GM23338 (cell line): ENCODE data around the gene MTA1. TPM values are rescaled to one million over a fixed set of nuclear protein-coding genes. Genes with fewer than 3 reads are reported as not detected.
A peak's percentile ranks its signal among the peaks of the same experiment; 100 is the strongest.

Experiments
- ATAC-seq: fragments of 200-7000 bp; cut with Tn5 transposase; 3 replicates; pipeline ENCODE4 v1.9.1; 2020
- DNase-seq: peaks from one replicate; pipeline ENCODE4 v3.0.0-alpha.2; 2015; ENCODE audit warnings: low spot score
- H2AFZ ChIP-seq: fragments of 200-600 bp; sonication (generic); 2 replicates; pipeline ENCODE4 v1.8.0; 2016; ENCODE audit warnings: antibody characterized with exemption, mild to moderate bottlenecking, moderate library complexity
- H3F3A ChIP-seq: fragments of 200-600 bp; sonication (generic); replicated peaks from 2 replicates; pipeline ENCODE4 v1.8.0; 2017; ENCODE audit warnings: antibody characterized with exemption, mixed run types, low read depth
- H3K27ac ChIP-seq: fragments of 200-600 bp; sonication (generic); 2 replicates; pipeline ENCODE4 v1.6.1; 2016; ENCODE audit warnings: low read depth
- H3K27me3 ChIP-seq: fragments of 200-600 bp; sonication (generic); 2 replicates; pipeline ENCODE4 v1.8.0; 2016; ENCODE audit warnings: mild to moderate bottlenecking, mixed run types, moderate library complexity; ENCODE audit not compliant: insufficient read depth
- H3K36me3 ChIP-seq: fragments of 200-600 bp; sonication (generic); 2 replicates; pipeline ENCODE4 v1.8.0; 2016; ENCODE audit warnings: mild to moderate bottlenecking; ENCODE audit not compliant: insufficient read depth
- H3K4me1 ChIP-seq: fragments of 200-600 bp; sonication (generic); 2 replicates; pipeline ENCODE4 v1.8.0; 2016; ENCODE audit warnings: mild to moderate bottlenecking, moderate library complexity; ENCODE audit not compliant: insufficient read depth
- H3K4me2 ChIP-seq: fragments of 200-600 bp; sonication (generic); 2 replicates; pipeline ENCODE4 v1.7.1; 2017; ENCODE audit warnings: mixed run types
- H3K4me3 ChIP-seq: fragments of 200-600 bp; sonication (generic); 2 replicates; pipeline ENCODE4 v1.6.1; 2016; ENCODE audit warnings: mixed run types
- H3K79me2 ChIP-seq: fragments of 200-600 bp; sonication (generic); replicated peaks from 2 replicates; pipeline ENCODE4 v1.8.0; 2017; ENCODE audit warnings: mild to moderate bottlenecking; ENCODE audit not compliant: insufficient read depth
- H3K9me2 ChIP-seq: fragments of 200-600 bp; sonication (generic); 2 replicates; pipeline ENCODE4 v1.8.0; 2017; ENCODE audit not compliant: insufficient read depth
- H4K20me1 ChIP-seq: fragments of 200-600 bp; sonication (generic); replicated peaks from 2 replicates; pipeline ENCODE4 v1.8.0; 2017; ENCODE audit warnings: mild to moderate bottlenecking; ENCODE audit not compliant: insufficient read depth
- H3K27ac Mint-ChIP-seq: 2 replicates; pipeline ENCODE4 v1.8.0; 2020; ENCODE audit warnings: inconsistent platforms, mild to moderate bottlenecking, moderate library complexity, mixed read lengths
- H3K27me3 Mint-ChIP-seq: 3 replicates; pipeline ENCODE4 v1.8.0; 2022; ENCODE audit warnings: low read depth, mild to moderate bottlenecking, moderate library complexity, mixed read lengths, inconsistent platforms; ENCODE audit not compliant: insufficient read depth, poor library complexity
- H3K36me3 Mint-ChIP-seq: 3 replicates; pipeline ENCODE4 v1.8.0; 2021; ENCODE audit warnings: low read depth, mild to moderate bottlenecking, inconsistent platforms, moderate library complexity, mixed read lengths
- H3K4me1 Mint-ChIP-seq: 3 replicates; pipeline ENCODE4 v1.8.0; 2020; ENCODE audit warnings: mild to moderate bottlenecking, inconsistent platforms, mixed read lengths
- H3K4me3 Mint-ChIP-seq: 3 replicates; pipeline ENCODE4 v1.8.0; 2021; ENCODE audit warnings: moderate library complexity, mild to moderate bottlenecking, inconsistent platforms, mixed read lengths
- H3K9me3 Mint-ChIP-seq: 3 replicates; pipeline ENCODE4 v1.8.0; 2020; ENCODE audit warnings: moderate library complexity, mild to moderate bottlenecking, inconsistent platforms, mixed read lengths
- EZH2 ChIP-seq: fragments of 200-600 bp; sonication (generic); IDR thresholded peaks from one replicate; pipeline ENCODE4 v1.8.0; 2017; ENCODE audit warnings: antibody characterized with exemption, mild to moderate bottlenecking, low read depth; ENCODE audit not compliant: unreplicated experiment
- EZH2phosphoT487 ChIP-seq: fragments of 200-600 bp; sonication (generic); IDR thresholded peaks from one replicate; pipeline ENCODE4 v1.8.1; 2018; ENCODE audit warnings: antibody characterized with exemption; ENCODE audit not compliant: unreplicated experiment
- JUNB ChIP-seq: IDR thresholded peaks from one replicate; pipeline ENCODE4 v1.6.1; 2016; ENCODE audit warnings: antibody characterized with exemption; ENCODE audit not compliant: unreplicated experiment
- NANOG ChIP-seq: IDR thresholded peaks from 2 replicates; pipeline ENCODE4 v1.6.1; 2016; ENCODE audit warnings: antibody characterized with exemption, borderline replicate concordance
- POLR2AphosphoS5 ChIP-seq: IDR thresholded peaks from 2 replicates; pipeline ENCODE4 v1.6.1; 2016; ENCODE audit warnings: antibody characterized with exemption, low read depth
- STAT1 ChIP-seq: IDR thresholded peaks from one replicate; pipeline ENCODE4 v1.6.1; 2016; ENCODE audit warnings: antibody characterized with exemption; ENCODE audit not compliant: unreplicated experiment
- ZNF114 ChIP-seq: fragments of 250-450 bp; sonication (Bioruptor Pico); IDR thresholded peaks from 2 replicates; pipeline ENCODE4 v1.5.0; 2020; ENCODE audit warnings: mild to moderate bottlenecking, moderate library complexity
- polyA plus RNA-seq: library from polyadenylated mRNA; unstranded; fragments of >200 nt; fragmentation: Nextera tagmentation; extraction: Ambion mirVana; gene quantifications from 2 replicates; pipeline ENCODE4 v1.2.1, GENCODE V29; 2016
- total RNA-seq: library from RNA; depleted of rRNA; stranded (reverse); fragments of >200 nt; shearing (Covaris generic); gene quantifications from 2 replicates; pipeline ENCODE4 v1.2.3, GENCODE V29; 2014
- TF ChIP-seq, protein P1 (sequence below), 2 experiments: fragments of 200-600 bp in 1 of 2; sonication (generic) in 1 of 2; conservative IDR thresholded peaks; 2 replicates each; pipeline versions ENCODE4 v1.5.1 to v1.6.1; 2016 to 2017; ENCODE audit warnings: antibody characterized with exemption in 2 of 2, low read depth in 2 of 2, mild to moderate bottlenecking in 2 of 2, moderate library complexity in 1 of 2
- TF ChIP-seq, protein P2 (sequence below): fragments of 250-450 bp; sonication (Bioruptor Pico); IDR thresholded peaks from 2 replicates; pipeline ENCODE4 v1.5.0; 2020; ENCODE audit warnings: mild to moderate bottlenecking, moderate library complexity
- TF ChIP-seq, protein P3 (sequence below): IDR thresholded peaks from one replicate; pipeline ENCODE4 v1.6.1; 2018; ENCODE audit warnings: antibody characterized with exemption; ENCODE audit not compliant: unreplicated experiment
- TF ChIP-seq, protein P4 (sequence below): IDR thresholded peaks from 2 replicates; pipeline ENCODE4 v1.6.1; 2016; ENCODE audit warnings: antibody characterized with exemption

MTA1 gene
- total and polyA plus RNA-seq, 2 experiments from 2014 or later: 53.3 to 126 TPM

DNA sequence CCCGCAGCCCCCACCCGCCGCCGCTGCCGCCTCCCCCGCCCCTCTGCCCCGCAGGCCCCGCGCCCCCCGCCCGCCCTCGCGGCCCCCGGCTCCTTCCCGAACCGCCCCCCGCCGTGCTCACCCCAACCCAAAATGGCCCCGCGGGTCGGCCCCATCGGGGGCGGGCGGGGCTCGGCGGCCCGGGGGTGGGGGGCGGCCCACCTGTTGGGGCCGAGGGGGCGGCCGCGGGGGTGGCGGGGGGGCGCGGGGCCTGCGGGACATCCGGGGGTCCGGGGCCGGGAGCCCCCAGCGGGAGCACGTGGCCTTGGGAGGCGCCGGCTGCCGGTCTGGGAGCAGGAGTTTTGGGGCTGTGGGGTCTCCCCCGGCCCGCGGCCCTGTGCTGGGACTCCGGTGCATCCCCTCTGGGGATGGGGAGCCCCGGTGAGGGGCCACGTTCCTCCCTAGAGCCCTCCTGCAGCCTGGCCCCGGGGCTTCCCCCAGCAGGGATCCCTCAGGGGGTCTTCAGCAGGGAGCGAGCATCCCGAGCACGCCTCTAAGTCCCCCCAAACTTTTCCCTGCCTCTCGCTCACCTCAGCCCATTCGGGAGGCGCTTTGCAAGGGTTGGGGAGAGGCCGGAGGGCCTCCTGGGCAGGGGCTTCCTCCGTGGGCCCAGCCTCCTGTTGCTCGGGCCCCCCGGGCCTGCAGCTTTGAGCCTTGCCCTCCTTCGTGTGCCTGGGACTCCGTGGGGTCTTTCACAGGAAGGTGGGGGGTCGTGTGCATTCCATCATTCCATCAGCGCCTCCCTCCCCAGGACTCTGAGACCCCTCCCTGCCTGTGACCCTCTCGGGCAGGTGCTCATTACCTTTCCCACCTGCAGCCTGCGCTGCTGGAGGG, 710 bp downstream of the MTA1 start:
- peaks cover 24% of the 10 kb centered on the region for H3K27me3 Mint-ChIP-seq
- H3K27ac Mint-ChIP-seq: peak overlapping the region; percentile 96
- peak overlapping the region; percentile 86 for H3K4me3 ChIP-seq
- no peaks in the 10 kb centered on the region for H3K36me3 ChIP-seq
- H3K27ac ChIP-seq: no peak overlapping the region
- H3K79me2 ChIP-seq: peaks cover 56% of the 10 kb centered on the region
- 0 out of 2 replicates have a peak, but pooled peaks cover 3% of the 10 kb centered on the region for H3F3A ChIP-seq
- peak overlapping the region; percentile 94 for H3K4me3 Mint-ChIP-seq
- no peaks in the 10 kb centered on the region for H3K27me3 ChIP-seq
- H2AFZ ChIP-seq: no peak overlapping the region
- H3K9me2 ChIP-seq: no peaks in the 10 kb centered on the region
- peaks cover 30% of the 10 kb centered on the region for H4K20me1 ChIP-seq
- DNase-seq (peak; percentile 27), ATAC-seq (peak; percentile 7; the same call in 2 of the 3 replicates)
- TF ChIP-seq, protein P1, sequence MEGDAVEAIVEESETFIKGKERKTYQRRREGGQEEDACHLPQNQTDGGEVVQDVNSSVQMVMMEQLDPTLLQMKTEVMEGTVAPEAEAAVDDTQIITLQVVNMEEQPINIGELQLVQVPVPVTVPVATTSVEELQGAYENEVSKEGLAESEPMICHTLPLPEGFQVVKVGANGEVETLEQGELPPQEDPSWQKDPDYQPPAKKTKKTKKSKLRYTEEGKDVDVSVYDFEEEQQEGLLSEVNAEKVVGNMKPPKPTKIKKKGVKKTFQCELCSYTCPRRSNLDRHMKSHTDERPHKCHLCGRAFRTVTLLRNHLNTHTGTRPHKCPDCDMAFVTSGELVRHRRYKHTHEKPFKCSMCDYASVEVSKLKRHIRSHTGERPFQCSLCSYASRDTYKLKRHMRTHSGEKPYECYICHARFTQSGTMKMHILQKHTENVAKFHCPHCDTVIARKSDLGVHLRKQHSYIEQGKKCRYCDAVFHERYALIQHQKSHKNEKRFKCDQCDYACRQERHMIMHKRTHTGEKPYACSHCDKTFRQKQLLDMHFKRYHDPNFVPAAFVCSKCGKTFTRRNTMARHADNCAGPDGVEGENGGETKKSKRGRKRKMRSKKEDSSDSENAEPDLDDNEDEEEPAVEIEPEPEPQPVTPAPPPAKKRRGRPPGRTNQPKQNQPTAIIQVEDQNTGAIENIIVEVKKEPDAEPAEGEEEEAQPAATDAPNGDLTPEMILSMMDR (conservative IDR thresholded peaks at IDR 0.05; ENCODE audit: low read depth in 2 of 2): no peak
- TF ChIP-seq, protein P2, sequence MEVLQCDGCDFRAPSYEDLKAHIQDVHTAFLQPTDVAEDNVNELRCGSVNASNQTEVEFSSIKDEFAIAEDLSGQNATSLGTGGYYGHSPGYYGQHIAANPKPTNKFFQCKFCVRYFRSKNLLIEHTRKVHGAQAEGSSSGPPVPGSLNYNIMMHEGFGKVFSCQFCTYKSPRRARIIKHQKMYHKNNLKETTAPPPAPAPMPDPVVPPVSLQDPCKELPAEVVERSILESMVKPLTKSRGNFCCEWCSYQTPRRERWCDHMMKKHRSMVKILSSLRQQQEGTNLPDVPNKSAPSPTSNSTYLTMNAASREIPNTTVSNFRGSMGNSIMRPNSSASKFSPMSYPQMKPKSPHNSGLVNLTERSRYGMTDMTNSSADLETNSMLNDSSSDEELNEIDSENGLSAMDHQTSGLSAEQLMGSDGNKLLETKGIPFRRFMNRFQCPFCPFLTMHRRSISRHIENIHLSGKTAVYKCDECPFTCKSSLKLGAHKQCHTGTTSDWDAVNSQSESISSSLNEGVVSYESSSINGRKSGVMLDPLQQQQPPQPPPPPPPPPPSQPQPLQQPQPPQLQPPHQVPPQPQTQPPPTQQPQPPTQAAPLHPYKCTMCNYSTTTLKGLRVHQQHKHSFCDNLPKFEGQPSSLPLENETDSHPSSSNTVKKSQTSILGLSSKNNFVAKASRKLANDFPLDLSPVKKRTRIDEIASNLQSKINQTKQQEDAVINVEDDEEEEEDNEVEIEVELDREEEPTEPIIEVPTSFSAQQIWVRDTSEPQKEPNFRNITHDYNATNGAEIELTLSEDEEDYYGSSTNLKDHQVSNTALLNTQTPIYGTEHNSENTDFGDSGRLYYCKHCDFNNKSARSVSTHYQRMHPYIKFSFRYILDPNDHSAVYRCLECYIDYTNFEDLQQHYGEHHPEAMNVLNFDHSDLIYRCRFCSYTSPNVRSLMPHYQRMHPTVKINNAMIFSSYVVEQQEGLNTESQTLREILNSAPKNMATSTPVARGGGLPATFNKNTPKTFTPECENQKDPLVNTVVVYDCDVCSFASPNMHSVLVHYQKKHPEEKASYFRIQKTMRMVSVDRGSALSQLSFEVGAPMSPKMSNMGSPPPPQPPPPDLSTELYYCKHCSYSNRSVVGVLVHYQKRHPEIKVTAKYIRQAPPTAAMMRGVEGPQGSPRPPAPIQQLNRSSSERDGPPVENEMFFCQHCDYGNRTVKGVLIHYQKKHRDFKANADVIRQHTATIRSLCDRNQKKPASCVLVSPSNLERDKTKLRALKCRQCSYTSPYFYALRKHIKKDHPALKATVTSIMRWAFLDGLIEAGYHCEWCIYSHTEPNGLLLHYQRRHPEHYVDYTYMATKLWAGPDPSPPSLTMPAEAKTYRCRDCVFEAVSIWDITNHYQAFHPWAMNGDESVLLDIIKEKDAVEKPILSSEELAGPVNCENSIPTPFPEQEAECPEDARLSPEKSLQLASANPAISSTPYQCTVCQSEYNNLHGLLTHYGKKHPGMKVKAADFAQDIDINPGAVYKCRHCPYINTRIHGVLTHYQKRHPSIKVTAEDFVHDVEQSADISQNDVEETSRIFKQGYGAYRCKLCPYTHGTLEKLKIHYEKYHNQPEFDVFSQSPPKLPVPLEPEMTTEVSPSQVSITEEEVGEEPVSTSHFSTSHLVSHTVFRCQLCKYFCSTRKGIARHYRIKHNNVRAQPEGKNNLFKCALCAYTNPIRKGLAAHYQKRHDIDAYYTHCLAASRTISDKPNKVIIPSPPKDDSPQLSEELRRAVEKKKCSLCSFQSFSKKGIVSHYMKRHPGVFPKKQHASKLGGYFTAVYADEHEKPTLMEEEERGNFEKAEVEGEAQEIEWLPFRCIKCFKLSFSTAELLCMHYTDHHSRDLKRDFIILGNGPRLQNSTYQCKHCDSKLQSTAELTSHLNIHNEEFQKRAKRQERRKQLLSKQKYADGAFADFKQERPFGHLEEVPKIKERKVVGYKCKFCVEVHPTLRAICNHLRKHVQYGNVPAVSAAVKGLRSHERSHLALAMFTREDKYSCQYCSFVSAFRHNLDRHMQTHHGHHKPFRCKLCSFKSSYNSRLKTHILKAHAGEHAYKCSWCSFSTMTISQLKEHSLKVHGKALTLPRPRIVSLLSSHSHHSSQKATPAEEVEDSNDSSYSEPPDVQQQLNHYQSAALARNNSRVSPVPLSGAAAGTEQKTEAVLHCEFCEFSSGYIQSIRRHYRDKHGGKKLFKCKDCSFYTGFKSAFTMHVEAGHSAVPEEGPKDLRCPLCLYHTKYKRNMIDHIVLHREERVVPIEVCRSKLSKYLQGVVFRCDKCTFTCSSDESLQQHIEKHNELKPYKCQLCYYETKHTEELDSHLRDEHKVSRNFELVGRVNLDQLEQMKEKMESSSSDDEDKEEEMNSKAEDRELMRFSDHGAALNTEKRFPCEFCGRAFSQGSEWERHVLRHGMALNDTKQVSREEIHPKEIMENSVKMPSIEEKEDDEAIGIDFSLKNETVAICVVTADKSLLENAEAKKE (CRISPR knock-in tag): no peak
- TF ChIP-seq JUNB (no peak), STAT1 (no peak), ZNF114 (CRISPR knock-in tag) (no peak), EZH2phosphoT487 (no peak), POLR2AphosphoS5 (no peak), NANOG (no peak), EZH2 (no peak)
- TF ChIP-seq, protein P3, sequence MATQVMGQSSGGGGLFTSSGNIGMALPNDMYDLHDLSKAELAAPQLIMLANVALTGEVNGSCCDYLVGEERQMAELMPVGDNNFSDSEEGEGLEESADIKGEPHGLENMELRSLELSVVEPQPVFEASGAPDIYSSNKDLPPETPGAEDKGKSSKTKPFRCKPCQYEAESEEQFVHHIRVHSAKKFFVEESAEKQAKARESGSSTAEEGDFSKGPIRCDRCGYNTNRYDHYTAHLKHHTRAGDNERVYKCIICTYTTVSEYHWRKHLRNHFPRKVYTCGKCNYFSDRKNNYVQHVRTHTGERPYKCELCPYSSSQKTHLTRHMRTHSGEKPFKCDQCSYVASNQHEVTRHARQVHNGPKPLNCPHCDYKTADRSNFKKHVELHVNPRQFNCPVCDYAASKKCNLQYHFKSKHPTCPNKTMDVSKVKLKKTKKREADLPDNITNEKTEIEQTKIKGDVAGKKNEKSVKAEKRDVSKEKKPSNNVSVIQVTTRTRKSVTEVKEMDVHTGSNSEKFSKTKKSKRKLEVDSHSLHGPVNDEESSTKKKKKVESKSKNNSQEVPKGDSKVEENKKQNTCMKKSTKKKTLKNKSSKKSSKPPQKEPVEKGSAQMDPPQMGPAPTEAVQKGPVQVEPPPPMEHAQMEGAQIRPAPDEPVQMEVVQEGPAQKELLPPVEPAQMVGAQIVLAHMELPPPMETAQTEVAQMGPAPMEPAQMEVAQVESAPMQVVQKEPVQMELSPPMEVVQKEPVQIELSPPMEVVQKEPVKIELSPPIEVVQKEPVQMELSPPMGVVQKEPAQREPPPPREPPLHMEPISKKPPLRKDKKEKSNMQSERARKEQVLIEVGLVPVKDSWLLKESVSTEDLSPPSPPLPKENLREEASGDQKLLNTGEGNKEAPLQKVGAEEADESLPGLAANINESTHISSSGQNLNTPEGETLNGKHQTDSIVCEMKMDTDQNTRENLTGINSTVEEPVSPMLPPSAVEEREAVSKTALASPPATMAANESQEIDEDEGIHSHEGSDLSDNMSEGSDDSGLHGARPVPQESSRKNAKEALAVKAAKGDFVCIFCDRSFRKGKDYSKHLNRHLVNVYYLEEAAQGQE: no peak
- TF ChIP-seq, protein P4, sequence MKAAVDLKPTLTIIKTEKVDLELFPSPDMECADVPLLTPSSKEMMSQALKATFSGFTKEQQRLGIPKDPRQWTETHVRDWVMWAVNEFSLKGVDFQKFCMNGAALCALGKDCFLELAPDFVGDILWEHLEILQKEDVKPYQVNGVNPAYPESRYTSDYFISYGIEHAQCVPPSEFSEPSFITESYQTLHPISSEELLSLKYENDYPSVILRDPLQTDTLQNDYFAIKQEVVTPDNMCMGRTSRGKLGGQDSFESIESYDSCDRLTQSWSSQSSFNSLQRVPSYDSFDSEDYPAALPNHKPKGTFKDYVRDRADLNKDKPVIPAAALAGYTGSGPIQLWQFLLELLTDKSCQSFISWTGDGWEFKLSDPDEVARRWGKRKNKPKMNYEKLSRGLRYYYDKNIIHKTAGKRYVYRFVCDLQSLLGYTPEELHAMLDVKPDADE: no peak
- peaks cover 17% of the 10 kb centered on the region for H3K4me1 Mint-ChIP-seq
- H3K36me3 Mint-ChIP-seq: peaks cover 15% of the 10 kb centered on the region; the same call in 2 of the 3 replicates
- H3K9me3 Mint-ChIP-seq: peaks cover under 1% of the 10 kb centered on the region; the same call in 1 of the 3 replicates
- peak overlapping the region; percentile 92 for H3K4me2 ChIP-seq
- H3K4me1 ChIP-seq: peaks cover 21% of the 10 kb centered on the region
